SKM-1 treated with dmso at 0.1 percent for 144 hours (cell line): Measurements from ENCODE around the gene LUC7L.

Experiments used
- DNase-seq: peaks from one replicate; lab custom pipeline; 2025; ENCODE audit not compliant: unreplicated experiment; lab: John Stamatoyannopoulos, UW

The LUC7L gene

DNA sequence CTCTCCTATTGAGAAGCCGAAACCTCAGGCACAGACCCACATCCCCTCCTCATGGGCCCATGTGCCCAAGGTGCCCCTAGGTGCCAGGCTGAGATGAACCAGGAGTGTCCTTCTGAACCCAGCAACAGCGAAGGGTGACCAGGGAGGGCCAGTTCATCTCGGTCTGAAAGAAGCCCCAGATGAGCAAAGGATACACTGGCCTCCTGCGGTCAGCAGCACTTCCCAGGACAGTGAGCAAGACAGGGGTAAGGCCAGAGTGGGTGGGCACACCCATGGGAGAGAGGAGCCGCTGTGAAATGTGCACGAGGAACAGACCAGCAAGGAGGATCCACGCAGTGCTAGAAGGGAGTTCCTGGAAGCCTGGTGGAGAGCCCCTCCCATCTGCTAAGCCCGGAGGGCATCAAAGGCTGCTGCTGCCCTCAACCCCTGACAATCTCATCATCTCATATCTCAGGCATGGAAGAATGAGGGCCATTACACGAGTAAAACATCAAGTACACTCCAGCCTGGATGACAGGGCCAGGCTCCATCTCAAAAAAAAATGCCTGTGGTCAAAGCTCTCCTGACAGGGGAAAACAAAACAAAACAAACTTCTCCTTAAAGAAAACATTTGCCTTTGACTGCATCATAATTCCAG lies 80.1 kb downstream of the LUC7L start:
- no peak for DNase-seq

DNA sequence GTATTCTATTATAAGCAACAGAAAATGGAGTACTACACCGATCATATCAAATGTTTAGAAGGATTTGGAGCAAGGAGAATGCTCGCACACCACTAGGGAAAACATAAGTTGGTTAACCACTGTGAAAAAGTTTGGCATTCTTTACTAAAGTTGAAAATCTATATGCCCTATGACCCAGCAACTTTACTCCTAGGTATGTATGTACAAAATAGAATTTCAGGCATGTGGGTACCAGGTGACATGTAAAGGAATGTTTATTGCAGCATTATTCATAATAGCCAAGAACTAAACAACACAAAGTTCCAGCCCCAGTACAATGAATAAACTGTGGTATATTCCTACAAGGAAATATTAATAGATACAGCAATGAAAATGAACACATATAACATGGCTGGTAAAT lies 82.6 kb downstream of the LUC7L start:
- no peak for DNase-seq

DNA sequence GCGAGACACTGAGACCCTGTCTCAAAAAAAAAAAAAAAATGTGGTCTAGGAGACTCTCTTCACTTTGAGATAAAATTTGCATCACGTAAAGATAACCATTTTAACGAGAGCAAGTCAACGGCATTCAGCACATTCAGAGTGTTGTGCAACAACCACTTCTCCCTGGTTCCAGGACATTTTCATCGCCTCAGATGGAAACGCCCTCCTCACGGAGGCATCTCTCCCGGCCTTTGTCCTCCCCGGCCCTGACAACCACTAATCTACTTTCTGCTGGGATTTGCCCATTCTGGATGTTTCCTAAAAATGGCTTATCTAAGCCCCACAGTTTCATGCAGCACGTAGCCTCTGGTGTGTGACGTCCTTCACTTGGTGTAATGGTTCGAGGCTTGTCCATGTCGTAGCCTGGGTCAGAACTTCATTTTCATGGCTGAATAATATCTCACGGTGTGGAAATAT lies 84.4 kb downstream of the LUC7L start:
- DNase-seq, result no peak

DNA sequence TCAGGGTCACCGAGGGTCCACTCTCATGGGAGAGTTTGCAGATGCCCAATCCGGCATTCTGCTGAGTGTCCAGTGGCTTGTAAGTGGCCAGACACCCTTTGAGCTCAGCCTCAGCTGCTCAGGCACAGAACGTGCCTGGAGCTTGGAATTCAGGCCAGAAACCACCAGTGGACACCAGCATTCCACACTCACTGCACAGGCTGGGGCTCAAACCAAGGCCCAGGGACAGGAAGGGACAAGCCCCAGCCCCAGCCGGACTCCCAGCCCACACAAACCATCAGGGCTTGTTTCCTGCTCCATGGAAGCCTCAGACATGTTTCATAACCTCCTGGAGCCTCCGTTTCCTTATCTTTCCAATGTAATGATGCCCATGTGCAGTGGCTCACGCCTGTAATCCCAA lies 85.8 kb downstream of the LUC7L start:
- DNase-seq, result no peak

DNA sequence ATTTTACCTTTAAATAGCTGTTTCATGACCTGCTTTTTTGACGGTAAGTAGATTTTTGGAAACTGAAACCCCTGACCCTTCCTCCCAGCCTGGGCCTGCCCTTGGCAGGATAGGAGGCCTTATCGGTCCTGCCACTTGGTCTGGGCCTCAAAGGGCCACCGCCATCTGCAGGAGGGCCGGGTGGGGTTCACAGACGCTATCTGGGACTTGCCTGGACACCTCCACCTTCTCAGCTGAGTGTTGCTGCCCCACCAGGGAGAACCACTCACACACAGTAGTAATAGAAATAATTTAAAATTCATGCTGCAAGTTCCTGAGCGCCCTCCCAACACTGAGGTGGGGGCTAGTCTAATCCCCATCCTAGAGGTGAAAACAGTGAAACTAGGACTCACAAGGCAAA lies 86.2 kb downstream of the LUC7L start:
- no peak for DNase-seq

DNA sequence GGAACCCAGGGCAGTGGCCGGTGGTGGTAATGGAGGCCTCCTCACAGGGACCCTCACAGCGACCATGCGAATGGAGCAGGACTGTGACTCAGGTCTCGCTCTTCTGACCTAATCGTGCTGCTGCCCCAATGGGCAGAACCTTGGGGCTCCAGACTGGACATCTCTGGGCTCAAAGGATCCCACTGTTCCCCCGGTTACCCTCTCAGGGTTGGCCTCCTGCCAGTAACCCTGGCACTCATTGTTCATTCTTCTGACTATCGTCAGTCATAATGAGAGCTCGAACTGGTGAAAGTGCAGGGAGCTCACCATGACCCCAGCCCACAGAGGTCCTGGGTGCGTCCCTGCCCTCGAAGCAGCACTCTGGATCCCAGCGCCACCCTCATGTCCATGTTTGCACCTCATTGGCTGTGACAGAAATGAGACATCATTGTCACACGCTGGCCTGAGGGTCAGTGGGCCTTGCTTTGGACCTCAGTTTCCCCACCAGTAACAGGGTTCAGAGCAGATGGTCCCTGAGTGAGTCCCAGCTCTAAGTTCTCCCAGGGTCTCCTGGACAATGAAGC lies 86.8 kb downstream of the LUC7L start:
- no peak for DNase-seq

DNA sequence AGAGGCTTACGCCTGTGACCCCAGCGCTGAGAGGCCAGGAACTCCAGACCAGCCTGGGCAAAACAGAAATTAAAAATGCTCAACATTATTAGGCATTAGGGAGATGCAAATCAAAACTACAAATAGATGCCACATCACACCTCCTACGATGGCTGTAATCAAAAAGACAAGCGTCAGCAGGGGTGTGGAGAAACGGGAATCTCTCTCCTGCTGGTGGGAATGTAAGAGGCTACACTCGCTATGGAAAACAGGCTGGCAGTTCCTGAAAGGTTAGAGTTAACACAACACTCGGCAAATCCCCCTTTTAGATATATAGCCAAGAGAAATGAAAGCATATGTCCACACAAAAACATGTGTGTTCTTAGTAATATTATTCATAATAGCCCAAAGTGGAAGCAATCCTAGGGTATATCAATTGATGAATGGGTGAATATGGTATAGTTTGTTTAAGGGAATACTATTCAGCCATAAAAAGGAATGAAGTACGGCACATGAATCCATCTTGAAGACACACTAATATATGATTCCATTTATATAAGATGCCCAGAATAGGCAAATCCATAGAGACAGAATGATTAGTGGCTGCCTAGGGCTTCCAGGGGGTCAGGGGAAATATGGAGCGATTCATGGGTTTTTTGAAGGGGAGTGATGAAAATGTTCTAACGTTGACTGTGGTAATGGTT lies 88.9 kb downstream of the LUC7L start:
- no peak for DNase-seq
